Measurements from ENCODE around the gene NRG3. TPM values are rescaled to one million over a fixed set of nuclear protein-coding genes. Genes with fewer than 3 reads are reported as not detected.

NRG3 gene
- total and polyA plus RNA-seq, 12 donors: 0.46 to 3.8 (median 1.3) TPM

- H3K4me3 ChIP-seq: no peak overlapping the region
- no peaks in the 10 kb centered on the region for H3K36me3 ChIP-seq (replicated peaks in 1 of 2)
- no peaks in the 10 kb centered on the region for H3K27me3 ChIP-seq
- intact Hi-C loops (cut with DNase I): no loop called here
- no peaks in the 10 kb centered on the region for H3K9me3 ChIP-seq (replicated peaks in 1 of 3)
- 50 to 63% (median 62%) methylated on average over 3 of the region's 3 CpGs for WGBS, 4 donors
- DNase-seq: no peak
- no peak for TF ChIP-seq CTCF (IDR thresholded peaks at IDR 0.05)
- no peak for TF ChIP-seq POLR2A (IDR thresholded peaks at IDR 0.05)
- no peak overlapping the region for H3K27ac ChIP-seq
- no peaks in the 10 kb centered on the region for H3K4me1 ChIP-seq (replicated peaks in 1 of 2)
These were observed 443.5 kb downstream of the NRG3 start for GRCh38 chr10:82318534-82318933.

GRCh38 chr10:82319074-82319473 is 444.1 kb downstream of the NRG3 start:
- intact Hi-C loops (cut with DNase I): no loop called here
- no peak for DNase-seq
- no peaks in the 10 kb centered on the region for H3K9me3 ChIP-seq (replicated peaks in 1 of 3)
- no peaks in the 10 kb centered on the region for H3K36me3 ChIP-seq (replicated peaks in 1 of 2)
- no peak overlapping the region for H3K27ac ChIP-seq
- H3K4me1 ChIP-seq (replicated peaks in 1 of 2): no peaks in the 10 kb centered on the region
- TF ChIP-seq POLR2A (IDR thresholded peaks at IDR 0.05): no peak
- no peak for TF ChIP-seq CTCF (IDR thresholded peaks at IDR 0.05)
- no peak overlapping the region for H3K4me3 ChIP-seq
- no peaks in the 10 kb centered on the region for H3K27me3 ChIP-seq
- 83 to 93% (median 85%) methylated on average over 5 of the region's 5 CpGs for WGBS, 4 donors

GRCh38 chr10:82319562-82319961 is 444.6 kb downstream of the NRG3 start:
- no peak for TF ChIP-seq POLR2A (IDR thresholded peaks at IDR 0.05)
- TF ChIP-seq CTCF (IDR thresholded peaks at IDR 0.05): no peak
- intact Hi-C loops (cut with DNase I): no loop called here
- Histone ChIP-seq H3K9me3 (replicated peaks in 1 of 3) (no peaks in the 10 kb centered on the region), H3K27ac (no peak overlapping the region), H3K4me1 (replicated peaks in 1 of 2) (no peaks in the 10 kb centered on the region), H3K4me3 (no peak overlapping the region), H3K27me3 (no peaks in the 10 kb centered on the region), H3K36me3 (replicated peaks in 1 of 2) (no peaks in the 10 kb centered on the region)
- no peak for DNase-seq
- 13 to 43% (median 36%) methylated on average over 1 of the region's 1 CpG for WGBS, 4 donors

- no peaks in the 10 kb centered on the region for H3K27me3 ChIP-seq
- no peaks in the 10 kb centered on the region for H3K9me3 ChIP-seq (replicated peaks in 1 of 3)
- H3K4me3 ChIP-seq: no peak overlapping the region
- no peaks in the 10 kb centered on the region for H3K4me1 ChIP-seq (replicated peaks in 1 of 2)
- no peak for TF ChIP-seq CTCF (IDR thresholded peaks at IDR 0.05)
- TF ChIP-seq POLR2A (IDR thresholded peaks at IDR 0.05): no peak
- intact Hi-C loops (cut with DNase I): no loop called here
- no peak for DNase-seq
- no peaks in the 10 kb centered on the region for H3K36me3 ChIP-seq (replicated peaks in 1 of 2)
- no peak overlapping the region for H3K27ac ChIP-seq
These were observed 446.7 kb downstream of the NRG3 start for GRCh38 chr10:82321724-82322123.
